ENCODE data around the gene TEX29. TPM values are rescaled to one million over a fixed set of nuclear protein-coding genes. Genes with fewer than 3 reads are reported as not detected.

The TEX29 gene
- total RNA-seq, 4 donors from 2014 or later: 2.4 TPM; not detected in 3

DNA sequence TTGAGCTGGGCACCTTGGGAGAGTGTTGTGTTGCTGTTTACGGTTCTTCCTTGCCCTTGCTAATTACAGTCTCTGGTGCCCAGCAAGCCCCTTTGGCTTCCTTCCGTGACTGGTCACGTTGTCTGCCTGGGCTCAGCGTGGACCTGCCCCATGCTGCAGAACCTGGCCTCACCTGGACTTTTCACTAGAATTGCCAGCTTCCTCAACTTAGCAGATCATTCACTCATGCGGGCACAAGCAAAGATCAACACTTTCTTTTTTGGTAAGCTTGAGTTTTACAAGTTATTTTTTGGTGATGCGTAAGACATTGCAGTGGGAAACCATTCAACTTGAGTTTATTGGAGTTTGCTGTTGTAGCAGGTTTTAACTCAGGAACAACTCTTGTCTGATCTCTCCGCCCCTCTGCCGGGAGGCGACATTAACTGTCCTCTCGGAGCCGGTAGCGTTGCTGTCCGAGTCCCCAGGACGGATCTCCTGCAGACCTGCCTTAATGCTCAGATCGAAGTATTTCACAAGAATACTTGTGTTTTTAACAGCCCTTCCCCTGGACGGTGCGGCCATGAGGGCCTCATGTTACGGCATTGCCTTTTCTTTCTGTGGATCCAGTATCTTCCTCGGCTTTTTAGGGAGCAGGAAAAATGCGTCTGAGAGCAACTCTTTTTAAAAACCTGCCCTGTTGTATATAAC, 15.7 kb upstream of the TEX29 start:
- DNase-seq (ENCODE audit: low spot score in 2 of 2): no peak
- Histone ChIP-seq H3K27me3 (no peaks in the 10 kb centered on the region), H3K9me3 (no peaks in the 10 kb centered on the region), H3K36me3 (peaks cover 7 to 95% (median 37%) of the 10 kb centered on the region in 3 donors), H3K4me3 (no peak overlapping the region), H3K4me1 (no peaks in the 10 kb centered on the region), H3K27ac (no peak overlapping the region)
- WGBS, 2 donors: 93 to 94% methylated on average over 20 of the region's 20 CpGs
- TF ChIP-seq EP300 (IDR thresholded peaks at IDR 0.05): no peak
- TF ChIP-seq POLR2A (IDR thresholded peaks at IDR 0.05): no peak
- TF ChIP-seq, protein P1, sequence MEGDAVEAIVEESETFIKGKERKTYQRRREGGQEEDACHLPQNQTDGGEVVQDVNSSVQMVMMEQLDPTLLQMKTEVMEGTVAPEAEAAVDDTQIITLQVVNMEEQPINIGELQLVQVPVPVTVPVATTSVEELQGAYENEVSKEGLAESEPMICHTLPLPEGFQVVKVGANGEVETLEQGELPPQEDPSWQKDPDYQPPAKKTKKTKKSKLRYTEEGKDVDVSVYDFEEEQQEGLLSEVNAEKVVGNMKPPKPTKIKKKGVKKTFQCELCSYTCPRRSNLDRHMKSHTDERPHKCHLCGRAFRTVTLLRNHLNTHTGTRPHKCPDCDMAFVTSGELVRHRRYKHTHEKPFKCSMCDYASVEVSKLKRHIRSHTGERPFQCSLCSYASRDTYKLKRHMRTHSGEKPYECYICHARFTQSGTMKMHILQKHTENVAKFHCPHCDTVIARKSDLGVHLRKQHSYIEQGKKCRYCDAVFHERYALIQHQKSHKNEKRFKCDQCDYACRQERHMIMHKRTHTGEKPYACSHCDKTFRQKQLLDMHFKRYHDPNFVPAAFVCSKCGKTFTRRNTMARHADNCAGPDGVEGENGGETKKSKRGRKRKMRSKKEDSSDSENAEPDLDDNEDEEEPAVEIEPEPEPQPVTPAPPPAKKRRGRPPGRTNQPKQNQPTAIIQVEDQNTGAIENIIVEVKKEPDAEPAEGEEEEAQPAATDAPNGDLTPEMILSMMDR (IDR thresholded peaks at IDR 0.05): no peak

DNA sequence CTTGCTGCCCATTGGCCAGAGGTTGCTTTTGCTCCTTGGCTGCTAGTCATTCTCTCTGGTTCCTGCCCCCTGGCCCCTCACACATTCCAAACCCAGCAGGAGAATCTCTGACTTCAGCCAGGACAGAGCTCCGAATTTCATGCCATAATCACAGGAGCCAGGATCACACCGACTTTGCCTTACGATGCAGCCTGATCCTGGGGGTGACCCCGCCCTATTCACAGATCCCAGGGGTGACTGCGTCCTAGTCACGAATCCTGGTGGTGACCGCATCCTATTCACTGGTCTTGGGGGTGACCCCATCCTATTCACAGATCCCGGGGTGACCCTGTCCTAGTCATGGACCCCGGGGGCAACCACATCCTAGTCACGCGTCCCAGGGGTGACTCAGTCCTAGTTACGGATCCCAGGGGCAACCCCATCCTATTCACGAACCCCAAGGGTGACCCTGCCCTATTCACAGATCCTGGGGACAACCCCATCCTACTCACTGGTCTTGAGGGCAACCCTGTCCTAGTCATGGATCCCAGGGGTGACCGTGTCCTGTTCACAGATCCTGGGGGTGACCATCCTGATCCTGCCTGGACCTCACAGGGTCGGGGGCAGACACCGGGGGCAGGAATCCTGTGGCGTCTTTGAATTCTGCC, 7.4 kb upstream of the TEX29 start:
- WGBS, 2 donors: 95 to 98% methylated on average over 17 of the region's 17 CpGs
- no peak overlapping the region for H3K4me3 ChIP-seq
- H3K9me3 ChIP-seq: peaks cover 0 to 21% (median 3%) of the 10 kb centered on the region in 4 donors
- DNase-seq (ENCODE audit: low spot score in 2 of 2): no peak
- peaks cover 0 to 17% (median 0%) of the 10 kb centered on the region in 4 donors for H3K4me1 ChIP-seq
- TF ChIP-seq POLR2A (IDR thresholded peaks at IDR 0.05): no peak
- TF ChIP-seq, protein P1 (IDR thresholded peaks at IDR 0.05): no peak
- no peak for TF ChIP-seq EP300 (IDR thresholded peaks at IDR 0.05)
- H3K27ac ChIP-seq: no peak overlapping the region
- H3K36me3 ChIP-seq: peaks cover 0 to 68% (median 0%) of the 10 kb centered on the region in 3 donors
- no peaks in the 10 kb centered on the region for H3K27me3 ChIP-seq

DNA sequence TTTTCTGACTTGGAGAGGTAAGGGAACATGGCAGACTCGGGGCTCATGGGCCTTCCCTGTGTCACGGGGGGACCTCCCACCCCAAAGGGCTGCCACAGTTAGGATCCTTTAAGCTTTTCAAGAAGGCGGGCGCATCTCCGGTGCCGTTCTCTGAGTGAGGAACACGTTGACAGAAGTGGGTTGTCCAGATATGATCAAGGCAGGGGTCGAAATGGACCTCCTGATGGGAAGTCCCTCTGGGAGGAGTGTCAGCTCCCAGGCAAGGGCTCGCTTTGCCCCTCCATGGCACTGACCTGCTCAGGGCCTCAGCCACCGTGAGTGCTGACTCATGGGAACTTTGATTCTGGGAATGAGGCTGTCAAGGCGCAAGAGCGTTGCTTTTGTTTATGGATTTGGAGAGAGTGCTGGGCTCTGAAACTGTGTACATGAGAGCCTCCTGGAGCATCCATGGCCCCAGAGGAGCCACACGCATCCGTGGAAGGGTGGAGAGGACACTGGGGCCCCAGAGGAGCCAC, 6.5 kb upstream of the TEX29 start:
- WGBS, 2 donors: 88 to 92% methylated on average over 14 of the region's 14 CpGs
- H3K4me1 ChIP-seq: peaks cover 0 to 17% (median 0%) of the 10 kb centered on the region in 4 donors
- DNase-seq (ENCODE audit: low spot score in 2 of 2): no peak
- H3K9me3 ChIP-seq: peaks cover 0 to 21% (median 3%) of the 10 kb centered on the region in 4 donors
- H3K4me3 ChIP-seq: no peak overlapping the region
- H3K27me3 ChIP-seq: no peaks in the 10 kb centered on the region
- H3K36me3 ChIP-seq: peaks cover 0 to 64% (median 0%) of the 10 kb centered on the region in 3 donors
- no peak for TF ChIP-seq POLR2A (IDR thresholded peaks at IDR 0.05)
- TF ChIP-seq, protein P1 (IDR thresholded peaks at IDR 0.05): no peak
- TF ChIP-seq EP300 (IDR thresholded peaks at IDR 0.05): no peak
- H3K27ac ChIP-seq: no peak overlapping the region

DNA sequence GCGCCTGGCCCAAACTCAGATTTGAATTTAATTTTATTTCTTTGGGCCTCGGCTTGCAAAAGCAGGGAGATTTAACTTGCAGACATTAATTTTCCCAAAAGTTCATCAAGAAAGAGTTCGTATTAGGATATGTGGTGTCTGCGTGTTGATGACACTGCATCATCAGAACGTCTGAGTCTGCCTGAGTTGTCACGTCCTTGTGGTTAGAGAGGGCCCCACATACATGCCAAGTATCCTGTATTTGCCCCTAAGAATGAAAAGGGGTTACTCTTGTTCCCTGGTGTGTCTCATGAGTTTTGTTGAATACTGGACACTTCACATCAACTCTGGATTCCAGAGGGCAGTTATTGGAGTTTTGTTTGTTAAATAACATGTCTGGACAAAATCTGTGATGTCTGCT, 5.6 kb upstream of the TEX29 start:
- H3K27me3 ChIP-seq: no peaks in the 10 kb centered on the region
- peaks cover 0 to 21% (median 3%) of the 10 kb centered on the region in 4 donors for H3K9me3 ChIP-seq
- no peak overlapping the region for H3K4me3 ChIP-seq
- DNase-seq (ENCODE audit: low spot score in 2 of 2): no peak
- H3K4me1 ChIP-seq: peaks cover 0 to 17% (median 0%) of the 10 kb centered on the region in 4 donors
- H3K36me3 ChIP-seq: peaks cover 0 to 56% (median 0%) of the 10 kb centered on the region in 3 donors
- TF ChIP-seq, protein P1 (IDR thresholded peaks at IDR 0.05): no peak
- TF ChIP-seq POLR2A (IDR thresholded peaks at IDR 0.05): no peak
- WGBS, 2 donors: 80 to 81% methylated on average over 6 of the region's 6 CpGs
- peak overlapping the region in 1 of 4 donors; percentile 38 for H3K27ac ChIP-seq
